CD1c-positive myeloid dendritic cell (primary cell): ENCODE data around the gene HMGA1.

Source experiments
- DNase-seq: peaks from one replicate; pipeline ENCODE4 v3.0.0-alpha.2; 2016; ENCODE audit errors: extremely low spot score

The HMGA1 gene, protein sequence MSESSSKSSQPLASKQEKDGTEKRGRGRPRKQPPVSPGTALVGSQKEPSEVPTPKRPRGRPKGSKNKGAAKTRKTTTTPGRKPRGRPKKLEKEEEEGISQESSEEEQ

DNA sequence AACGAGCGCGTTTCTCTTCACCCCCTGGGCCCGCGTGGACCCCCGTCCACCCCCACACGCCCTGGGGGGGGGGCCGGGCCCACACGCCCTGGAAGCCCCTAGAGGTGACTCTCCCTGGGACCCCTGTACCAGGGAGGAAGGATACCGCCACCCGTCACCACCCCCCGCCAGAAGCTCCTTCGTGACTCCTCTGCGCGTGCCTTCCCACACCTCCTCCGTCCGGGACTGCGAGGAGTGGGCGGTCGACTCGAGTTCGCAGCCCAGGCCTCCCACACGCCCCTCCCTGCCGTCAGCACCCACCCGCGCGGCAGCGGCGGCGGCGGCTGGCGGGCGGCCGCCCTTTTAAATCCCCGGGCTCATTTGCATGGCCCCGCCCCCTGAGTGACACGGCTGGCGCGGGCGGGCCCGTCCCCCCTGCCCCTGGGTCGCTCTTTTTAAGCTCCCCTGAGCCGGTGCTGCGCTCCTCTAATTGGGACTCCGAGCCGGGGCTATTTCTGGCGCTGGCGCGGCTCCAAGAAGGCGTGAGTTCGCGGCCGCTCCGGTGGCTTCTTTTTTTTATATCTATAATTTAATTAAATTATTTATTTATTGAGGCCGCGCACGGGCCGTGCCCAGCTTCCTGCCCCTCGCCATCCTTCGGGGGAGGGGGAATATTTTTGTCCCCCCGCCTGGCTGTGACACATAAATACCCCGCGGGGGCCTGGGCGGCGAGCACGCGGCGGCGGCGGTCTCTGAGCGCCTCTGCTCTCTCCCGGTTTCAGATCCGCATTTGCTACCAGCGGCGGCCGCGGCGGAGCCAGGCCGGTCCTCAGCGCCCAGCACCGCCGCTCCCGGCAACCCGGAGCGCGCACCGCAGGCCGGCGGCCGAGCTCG lies at the start of gene HMGA1:
Gene HMGA1 (plus strand): TSS at position 431 of the 873 bp plus-strand sequence. CDS start 3,908 bp downstream, outside the sequence.
- DNase-seq: peak; percentile 93

DNA sequence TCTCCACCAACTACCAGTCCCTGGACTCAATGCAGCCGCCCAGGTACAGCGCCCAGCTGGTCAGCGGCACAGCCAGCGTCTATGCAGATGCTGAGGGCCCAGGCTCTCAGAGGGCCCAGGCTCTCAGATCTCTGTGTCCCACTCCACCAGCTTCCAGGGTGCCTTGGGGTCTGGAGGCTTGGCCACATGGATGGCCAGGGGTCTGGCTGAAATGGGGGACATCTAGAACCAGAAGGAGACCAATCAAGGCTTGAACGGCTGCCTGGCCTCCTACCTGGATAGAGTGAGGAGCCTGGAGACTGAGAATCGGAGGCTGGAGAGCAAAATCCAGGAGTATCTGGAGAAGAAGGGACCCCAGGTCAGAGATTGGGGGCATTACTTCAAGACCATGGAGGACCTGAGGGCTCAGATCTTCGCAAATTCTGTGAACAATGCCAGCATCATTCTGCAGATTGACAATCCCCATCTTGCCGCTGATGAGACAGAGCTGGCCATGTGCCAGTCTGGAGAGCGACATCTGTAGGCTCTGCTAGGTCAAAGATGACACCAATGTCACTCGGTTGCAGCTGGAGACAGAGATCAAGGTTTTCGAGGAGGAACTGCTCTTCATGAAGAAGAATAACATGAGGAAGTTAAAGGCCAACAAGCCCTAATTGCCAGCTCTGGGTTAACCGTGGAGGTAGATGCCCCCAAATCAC lies 46.7 kb upstream of the HMGA1 start:
- DNase-seq: peak; percentile 86

DNA sequence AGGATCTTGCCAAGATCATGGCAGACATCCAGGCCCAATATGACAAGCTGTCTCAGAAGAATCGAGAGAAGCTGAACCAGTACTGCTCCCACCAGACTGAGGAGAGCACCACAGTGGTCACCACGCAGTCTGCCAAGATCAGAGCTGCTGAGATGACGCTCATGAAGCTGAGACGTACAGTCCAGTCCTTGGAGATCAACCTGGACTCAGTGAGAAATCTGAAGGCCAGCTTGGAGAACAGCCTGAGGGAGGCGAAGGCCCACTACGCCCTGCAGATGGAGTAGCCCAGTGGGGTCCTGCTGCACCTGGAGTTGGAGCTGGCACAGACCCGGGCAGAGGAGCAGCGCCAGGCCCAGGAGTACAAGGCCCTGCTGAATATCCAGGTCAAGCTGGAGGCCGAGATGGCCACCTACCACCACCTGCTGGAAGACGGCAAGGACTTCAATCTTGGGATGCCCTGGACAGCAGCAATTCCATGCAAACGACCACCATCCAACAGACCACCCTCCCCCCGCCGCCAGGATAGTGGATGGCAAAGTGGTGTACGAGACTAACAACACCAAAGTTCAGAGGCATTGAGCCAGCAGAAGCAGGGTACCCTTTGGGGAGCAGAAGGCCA lies 46.1 kb upstream of the HMGA1 start:
- no peak for DNase-seq

DNA sequence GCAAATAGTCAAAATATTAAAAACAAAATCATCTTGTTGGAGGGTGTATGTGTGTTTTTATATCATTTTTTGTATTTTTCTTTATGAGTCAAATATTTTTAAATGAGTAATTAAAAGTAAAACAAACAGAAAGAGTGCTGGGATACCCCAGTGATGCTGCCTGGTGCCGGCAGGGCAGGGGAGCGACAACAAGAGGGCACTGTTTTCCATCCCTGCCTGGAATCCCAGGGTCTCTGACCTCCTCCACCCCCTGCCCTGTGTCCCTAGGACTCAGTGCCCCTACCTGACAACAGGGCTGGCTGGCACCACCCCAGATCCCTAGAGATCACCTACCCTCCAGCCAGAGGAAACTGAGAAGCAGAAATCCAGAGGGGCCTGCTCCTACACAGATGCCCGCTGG lies 41.9 kb upstream of the HMGA1 start:
- DNase-seq: no peak

DNA sequence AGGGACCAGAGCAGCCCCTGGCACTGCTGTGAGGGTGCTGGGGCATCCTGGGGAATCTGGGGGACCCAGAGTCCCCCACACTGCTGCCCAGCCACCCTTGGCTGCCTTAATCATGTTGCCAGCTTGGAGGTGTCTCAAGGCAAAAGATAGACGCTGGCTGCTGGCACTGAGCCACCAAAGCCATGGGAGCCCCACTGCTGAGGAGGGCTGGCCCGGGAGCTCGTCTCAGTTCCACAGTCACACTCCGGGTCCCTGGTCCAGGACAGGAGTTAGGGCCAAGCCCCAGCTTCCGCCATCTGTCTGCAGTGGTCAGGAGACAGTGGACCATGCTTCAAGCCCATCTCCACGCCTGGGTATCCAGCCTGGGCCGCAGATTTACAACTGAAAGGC lies 41.0 kb upstream of the HMGA1 start:
- DNase-seq: no peak

DNA sequence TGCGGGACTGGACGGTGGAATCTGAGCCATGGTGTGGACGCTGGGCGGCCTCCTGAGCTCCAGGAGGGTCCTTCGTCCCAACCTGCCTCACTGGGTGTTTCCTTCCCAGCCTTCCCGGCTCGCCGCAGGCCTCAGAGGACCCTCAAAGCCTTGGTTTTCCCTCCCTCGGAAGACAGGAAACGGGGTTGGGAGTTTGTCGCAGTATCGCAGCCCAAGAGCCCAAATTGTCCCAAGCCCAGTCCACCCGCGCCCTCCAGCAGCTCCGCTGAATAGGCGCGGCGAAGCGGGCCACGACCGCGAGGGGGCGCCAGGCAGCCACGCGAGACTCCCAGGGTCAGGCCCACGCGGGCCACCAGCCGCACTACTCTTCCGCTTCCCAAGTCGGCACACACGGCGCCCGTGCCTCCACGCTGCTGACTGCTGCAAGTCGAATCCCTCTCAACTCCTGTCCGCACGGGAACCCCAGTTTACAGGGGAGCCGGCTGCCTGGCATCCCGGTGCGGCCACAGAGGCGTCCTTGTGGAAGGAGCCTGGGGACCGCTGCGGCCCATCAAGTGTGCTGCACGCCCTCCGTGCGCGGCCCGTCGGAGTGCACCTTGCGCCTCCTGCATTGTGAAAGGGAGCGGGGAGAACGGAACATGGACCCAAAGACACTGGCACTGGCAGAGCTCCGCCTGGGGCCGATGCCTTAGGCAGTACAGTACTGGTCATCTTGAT lies 40.4 kb upstream of the HMGA1 start:
- peak; percentile 96 for DNase-seq

DNA sequence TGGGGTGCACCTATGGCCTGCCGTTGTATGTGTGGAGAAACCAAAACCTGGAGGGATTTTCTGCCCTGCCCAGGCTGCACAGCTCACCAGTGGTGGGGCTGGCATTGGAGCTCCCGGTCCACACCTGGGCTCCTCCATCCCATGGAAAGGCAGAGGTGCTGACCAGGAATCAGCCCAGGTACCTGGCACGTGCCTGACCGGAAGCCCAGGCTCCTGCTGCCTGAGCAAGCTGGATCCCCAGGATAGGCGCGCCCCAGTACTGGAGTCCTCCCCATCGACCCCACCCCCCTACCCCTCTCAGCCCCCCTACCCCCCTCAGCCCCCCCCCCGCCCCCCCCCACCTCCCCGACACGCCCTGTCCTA lies 39.9 kb upstream of the HMGA1 start:
- no peak for DNase-seq

DNA sequence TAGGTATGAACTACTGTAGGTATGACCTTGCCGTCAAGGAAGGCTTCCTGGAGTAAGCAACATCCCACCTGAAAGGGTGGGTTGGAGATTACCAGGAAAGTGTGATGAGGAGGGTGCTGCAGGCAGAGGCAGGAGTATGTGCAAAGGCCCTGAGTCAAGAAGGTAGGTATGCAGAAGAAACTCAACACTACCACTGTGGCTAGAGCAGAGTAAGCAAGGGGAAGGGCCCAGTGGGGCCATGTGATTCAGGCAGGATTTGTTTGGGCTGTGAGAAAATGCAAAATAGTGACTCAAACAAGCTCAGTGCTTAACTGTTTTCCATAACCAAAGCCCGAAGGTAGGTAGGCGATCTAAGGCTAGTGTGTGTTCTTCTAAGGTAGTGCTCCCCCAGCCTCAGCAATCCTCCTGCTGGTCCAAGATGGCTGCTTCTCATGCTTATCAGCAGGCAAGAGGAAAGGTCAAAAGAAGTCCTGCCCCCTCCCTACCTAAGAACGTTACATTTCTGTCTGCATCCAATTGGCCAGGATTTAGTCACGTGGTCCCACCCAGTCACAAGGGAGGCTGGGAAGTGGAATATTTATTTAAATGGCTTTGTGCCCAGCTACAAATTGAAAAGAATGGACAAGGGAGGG lies 36.2 kb upstream of the HMGA1 start:
- no peak for DNase-seq

DNA sequence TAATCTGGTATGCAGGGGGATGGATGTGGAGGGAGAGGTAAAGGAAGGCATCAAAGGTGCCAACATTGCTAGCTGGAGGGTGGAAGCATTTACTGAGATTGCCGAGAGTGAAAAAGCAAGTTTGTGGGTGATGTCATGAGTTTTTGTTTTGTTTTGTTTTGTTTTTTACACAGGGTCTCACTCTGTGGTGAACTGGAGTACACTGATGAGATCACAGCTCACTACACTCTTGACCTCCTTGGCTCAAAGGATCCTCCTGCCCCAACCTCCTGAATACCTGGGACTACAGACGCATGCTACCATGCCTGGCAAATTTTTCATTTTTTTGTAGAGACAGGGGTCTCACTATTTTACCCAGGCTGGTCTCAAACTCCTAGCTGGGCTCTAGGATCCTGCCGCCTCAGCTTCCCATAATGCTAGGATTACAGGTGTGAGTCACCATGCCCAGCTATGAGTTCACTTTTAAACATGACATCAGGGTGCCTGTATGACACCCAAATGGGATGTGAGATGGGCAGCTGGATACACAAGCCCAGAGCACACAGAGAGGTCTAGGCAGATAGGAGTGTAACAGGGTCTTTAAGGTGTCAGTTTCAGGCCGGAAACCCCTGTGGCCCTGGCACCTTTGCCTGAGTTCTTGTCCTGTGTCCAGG lies 35.1 kb upstream of the HMGA1 start:
- no peak for DNase-seq

DNA sequence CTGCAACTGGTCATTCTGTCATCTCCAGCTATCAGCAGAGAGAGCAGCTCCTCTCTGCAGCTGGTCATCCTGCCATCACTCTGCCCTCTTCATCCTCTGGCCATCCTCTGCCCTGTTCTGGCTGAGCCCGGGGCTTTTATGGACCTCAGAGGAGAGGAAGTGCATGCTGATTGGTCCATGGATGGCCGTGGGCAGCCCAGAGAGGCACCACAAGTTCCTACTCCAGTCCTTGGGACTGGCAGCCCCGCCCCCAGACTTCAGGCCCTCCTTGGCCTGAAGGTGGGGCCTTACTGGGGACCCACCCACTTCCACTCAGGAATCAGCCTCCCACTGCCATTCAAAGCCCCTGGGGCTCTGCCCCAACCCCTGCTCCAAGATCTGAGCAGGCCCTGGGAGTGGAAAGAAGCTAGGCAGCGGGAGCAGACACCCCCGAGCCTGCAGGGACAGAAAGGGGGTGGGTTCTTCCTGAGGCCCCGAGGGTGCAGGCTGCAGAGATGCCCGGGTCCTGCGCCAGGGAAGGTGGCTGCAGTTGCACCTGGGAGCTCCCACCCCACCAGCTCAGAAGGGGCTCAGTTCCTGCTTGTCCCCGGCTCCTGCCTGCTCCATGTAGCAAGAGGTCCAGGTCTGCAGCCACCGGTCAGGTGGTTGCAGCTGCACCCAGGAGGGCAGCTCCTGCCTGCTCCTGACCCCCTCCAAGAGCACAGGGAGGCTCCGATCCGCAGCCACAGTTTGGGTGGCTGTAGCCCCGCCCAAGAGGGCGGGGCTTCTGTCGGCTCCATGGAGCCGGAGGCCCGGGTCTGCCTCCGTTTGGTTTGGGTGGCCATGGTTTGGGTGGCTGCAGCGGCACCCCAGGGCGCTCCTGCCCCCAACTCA lies 34.1 kb upstream of the HMGA1 start:
- DNase-seq: peak; percentile 45

DNA sequence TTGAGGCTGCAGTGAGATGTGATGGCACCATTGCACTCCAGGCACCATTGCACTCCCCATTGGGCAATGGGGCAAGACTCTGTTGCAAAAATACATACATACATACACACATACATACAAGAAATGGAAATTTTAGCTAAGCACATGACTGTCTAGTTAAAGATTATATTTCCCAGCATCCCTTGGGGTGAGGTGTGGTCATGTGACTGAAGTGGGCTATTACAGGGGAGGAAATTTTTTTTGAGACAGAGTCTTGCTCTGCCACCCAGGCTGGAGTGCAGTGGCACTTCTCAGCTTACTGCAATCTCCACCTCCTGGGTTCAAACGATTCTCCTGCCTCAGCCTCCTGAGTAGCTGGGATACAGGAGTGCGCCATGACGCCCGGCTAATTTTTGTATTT lies 32.0 kb upstream of the HMGA1 start:
- DNase-seq: no peak

DNA sequence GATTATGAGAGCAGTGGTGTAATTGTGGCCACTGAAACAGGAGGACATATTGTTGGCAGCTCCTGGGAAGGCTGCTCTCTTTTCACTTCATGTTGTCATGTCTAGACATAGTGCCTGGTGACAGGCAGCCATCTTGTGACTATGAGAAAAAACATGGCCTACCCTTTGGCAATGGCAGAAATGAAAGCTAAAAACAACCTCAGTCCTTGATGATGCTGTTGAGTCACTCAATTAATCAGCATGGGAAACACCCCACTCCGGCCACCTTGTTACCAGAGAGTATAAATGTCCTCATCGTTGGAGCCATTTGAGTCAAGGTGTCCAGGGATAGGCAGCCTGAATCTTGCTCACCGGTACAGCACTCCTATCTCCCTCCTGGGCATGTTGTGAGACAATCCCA lies 31.2 kb upstream of the HMGA1 start:
- peak; percentile 19 for DNase-seq

DNA sequence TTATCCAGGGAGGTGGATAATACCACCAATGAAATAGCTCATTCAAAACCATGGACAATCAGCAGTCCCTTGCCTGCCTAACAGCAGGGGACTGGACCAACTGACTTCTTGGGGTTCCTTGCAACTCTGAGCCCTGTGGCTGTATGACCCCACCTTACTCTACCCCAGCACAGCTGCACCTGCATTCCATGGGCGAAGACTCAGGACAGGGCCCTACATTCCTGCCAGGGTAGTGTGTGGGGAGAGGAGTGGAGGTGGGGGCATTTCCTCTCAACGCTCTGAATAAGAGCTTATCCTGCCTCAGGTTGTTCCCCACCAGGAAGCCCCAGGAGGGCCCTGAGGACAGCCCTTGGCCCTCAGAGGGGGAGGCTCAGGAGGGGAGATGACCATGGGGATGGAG lies 30.8 kb upstream of the HMGA1 start:
- no peak for DNase-seq

DNA sequence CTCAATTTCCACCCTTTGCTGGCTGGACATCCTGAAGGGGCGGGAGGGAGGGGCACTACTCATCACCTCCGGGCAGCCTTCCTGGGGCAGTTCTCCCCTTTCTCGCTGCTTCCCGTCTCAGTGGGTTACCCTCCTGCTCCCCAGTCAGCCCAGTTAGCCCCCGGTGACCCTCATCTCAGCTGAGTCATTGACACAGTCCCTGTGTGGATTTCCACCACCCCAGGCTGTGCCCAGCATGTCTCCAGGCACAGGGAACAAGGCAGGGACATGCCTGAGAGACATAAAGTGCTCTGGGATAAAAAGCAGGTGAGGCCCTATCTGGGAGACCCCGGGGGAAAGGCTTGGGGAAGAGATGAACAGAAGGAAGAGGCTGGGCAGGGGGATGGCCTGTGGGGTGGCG lies 29.9 kb upstream of the HMGA1 start:
- no peak for DNase-seq

DNA sequence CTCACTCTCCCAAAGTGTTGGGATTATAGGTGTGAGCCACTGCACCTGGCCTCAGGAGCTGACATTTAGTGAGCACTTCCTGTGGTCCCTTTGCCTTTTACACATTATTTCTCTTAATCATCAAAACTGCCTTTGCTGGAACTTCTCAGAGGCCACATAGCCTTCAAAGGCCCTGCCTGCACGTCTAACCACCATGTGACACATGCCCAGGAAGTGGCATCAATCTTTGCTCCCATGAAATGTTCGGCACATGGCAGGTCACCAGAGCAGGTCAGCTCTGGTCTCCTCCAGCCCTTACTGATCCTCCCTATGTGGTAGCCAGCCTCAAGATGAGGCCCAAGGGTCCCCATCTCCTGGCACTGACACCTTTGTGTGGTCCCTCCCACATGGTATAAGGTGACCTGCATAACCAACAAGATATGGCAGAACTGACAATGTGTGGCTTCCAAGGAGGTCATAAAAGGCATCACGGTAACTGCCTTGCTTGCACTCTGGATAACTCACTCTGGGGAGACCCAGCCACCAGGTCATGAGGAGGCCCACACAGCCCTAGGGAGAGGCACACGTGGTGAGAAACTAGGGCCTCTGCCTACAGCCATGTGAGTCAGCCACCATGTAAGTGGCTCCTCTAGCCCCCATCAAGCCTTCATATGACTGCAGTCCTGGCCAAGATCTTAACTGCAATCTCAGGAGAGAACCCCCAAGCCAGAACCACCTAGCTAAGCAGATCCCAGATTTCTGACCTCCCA lies 28.8 kb upstream of the HMGA1 start:
- no peak for DNase-seq

DNA sequence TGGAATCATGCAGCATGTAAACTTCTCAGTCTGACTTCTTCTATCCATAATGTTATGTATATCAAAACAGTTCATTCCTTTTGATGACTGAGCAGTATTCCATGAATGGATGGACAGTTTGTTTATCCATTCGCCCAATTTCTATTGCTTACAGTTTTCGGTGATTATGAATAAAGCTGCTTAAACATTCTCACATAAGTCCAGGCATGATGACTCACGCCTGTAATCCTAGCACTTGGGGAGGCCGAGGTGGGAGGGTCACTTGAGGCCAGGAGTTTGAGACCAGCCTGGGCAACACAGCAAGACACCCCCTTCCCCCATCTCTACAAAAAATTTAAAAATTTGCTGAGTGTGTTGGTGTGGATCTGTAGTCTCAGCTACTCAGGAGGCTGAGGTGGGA lies 22.9 kb upstream of the HMGA1 start:
- DNase-seq: no peak

DNA sequence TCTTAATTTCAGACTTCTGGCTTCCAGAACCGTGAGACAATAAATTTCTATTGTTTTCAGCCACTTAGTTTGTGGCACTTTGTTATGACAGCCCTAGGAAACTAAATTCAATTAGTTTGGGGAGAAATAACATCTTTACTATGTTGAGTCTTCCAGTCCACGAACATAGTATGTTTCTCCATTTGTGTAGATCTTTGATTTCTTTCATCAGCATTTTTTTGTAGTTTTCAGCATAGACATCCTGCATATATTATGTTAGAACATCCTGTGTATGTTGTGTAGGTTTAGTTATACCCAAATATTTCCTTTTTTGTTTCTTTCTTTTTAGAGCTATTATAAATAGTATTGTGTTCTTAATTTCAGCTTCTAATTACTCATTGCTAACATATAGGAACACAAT lies 18.0 kb upstream of the HMGA1 start:
- DNase-seq: no peak

DNA sequence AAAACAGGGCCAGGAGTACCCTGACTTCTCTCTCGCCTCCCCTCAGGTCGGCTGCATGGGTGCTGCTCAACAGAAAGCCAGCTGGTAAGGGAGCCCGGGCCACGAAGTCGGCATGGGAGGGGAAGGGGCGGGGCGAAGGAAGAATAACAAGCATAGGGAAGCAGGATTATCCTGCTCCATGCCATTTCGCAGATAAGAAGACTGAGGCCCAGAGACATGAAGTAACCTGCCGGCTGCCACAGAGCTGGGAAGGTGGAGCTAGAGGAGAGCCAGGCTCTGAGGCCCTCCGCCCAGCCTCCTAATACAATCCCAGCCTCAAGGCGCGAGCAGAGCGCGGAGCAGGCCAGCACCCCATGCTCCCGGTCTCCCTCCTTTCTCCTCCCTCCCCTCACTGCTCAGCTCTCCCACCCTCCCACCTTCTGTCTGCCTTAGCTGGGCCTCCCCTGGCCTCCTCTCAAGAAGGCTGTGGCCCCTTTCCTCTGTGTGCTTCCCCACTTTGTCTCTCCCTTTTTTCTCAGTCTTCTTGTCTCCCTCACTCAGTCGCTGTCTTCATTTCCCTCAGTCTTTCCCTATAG lies 13.2 kb upstream of the HMGA1 start:
- no peak for DNase-seq
